Measurements from ENCODE around the gene BABAM2. TPM values are rescaled to one million over a fixed set of nuclear protein-coding genes. Genes with fewer than 3 reads are reported as not detected.

Gene BABAM2
- total and polyA plus RNA-seq, 9 of the 15 experiments (the other 6 are each of a cell fraction or from before 2014, with no cell fraction given), result 10.9 to 37.4 (median 25.6) TPM

DNA sequence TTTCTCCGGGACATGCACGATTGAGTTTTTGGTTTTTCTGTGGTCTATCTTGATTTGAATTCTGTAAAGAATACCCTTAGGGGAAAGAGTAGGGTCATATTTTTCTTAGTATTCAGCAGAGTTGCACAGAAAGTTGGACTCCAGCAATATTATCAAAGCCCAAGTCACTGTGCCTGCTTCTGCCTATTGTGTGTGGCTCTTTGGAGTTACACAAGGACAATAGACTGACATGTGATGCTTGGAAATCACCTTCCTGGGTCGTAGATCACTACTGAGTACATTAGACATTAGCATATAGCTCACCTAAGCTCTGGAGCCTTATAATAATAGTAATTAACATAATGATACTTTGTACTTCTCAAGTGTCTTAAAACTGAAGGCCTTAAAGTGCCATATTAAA lies 263.3 kb downstream of the BABAM2 start:
- TF ChIP-seq, protein P1, sequence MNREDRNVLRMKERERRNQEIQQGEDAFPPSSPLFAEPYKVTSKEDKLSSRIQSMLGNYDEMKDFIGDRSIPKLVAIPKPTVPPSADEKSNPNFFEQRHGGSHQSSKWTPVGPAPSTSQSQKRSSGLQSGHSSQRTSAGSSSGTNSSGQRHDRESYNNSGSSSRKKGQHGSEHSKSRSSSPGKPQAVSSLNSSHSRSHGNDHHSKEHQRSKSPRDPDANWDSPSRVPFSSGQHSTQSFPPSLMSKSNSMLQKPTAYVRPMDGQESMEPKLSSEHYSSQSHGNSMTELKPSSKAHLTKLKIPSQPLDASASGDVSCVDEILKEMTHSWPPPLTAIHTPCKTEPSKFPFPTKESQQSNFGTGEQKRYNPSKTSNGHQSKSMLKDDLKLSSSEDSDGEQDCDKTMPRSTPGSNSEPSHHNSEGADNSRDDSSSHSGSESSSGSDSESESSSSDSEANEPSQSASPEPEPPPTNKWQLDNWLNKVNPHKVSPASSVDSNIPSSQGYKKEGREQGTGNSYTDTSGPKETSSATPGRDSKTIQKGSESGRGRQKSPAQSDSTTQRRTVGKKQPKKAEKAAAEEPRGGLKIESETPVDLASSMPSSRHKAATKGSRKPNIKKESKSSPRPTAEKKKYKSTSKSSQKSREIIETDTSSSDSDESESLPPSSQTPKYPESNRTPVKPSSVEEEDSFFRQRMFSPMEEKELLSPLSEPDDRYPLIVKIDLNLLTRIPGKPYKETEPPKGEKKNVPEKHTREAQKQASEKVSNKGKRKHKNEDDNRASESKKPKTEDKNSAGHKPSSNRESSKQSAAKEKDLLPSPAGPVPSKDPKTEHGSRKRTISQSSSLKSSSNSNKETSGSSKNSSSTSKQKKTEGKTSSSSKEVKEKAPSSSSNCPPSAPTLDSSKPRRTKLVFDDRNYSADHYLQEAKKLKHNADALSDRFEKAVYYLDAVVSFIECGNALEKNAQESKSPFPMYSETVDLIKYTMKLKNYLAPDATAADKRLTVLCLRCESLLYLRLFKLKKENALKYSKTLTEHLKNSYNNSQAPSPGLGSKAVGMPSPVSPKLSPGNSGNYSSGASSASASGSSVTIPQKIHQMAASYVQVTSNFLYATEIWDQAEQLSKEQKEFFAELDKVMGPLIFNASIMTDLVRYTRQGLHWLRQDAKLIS (CRISPR knock-in tag; IDR thresholded peaks at IDR 0.05), result no peak
- TF ChIP-seq ZNF184 (CRISPR knock-in tag; IDR thresholded peaks at IDR 0.05), result no peak
- TF ChIP-seq MEF2D (tag; conservative IDR thresholded peaks at IDR 0.05; ENCODE audit: low read depth), result no peak
- no peak for TF ChIP-seq CBX5 (IDR thresholded peaks at IDR 0.05; ENCODE audit: borderline replicate concordance, low read depth)
- TF ChIP-seq MCM5 (IDR thresholded peaks at IDR 0.05; ENCODE audit: low read depth), result no peak
- TF ChIP-seq SREBF2 (CRISPR knock-in tag; IDR thresholded peaks at IDR 0.05), result no peak
- no peak for TF ChIP-seq ZBED1 (IDR thresholded peaks at IDR 0.05)
- no peak for TF ChIP-seq KDM4B (IDR thresholded peaks at IDR 0.05; ENCODE audit: borderline replicate concordance in 2 of 2, low read depth in 1 of 2)
- TF ChIP-seq, protein P2, sequence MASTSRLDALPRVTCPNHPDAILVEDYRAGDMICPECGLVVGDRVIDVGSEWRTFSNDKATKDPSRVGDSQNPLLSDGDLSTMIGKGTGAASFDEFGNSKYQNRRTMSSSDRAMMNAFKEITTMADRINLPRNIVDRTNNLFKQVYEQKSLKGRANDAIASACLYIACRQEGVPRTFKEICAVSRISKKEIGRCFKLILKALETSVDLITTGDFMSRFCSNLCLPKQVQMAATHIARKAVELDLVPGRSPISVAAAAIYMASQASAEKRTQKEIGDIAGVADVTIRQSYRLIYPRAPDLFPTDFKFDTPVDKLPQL (IDR thresholded peaks at IDR 0.05; ENCODE audit: extremely low read depth, insufficient read length), result no peak
- no peak overlapping the region for H3K4me2 ChIP-seq (ENCODE audit: insufficient read depth, low read length)
- H3K4me3 ChIP-seq, result no peak overlapping the region
- CTCF ChIA-PET (ENCODE audit: low intra/inter-chr PET ratio), result no interaction called here
- no peaks in the 10 kb centered on the region for H3K9me1 ChIP-seq (ENCODE audit: control insufficient read depth, insufficient read depth, low read length)
- H3K27me3 ChIP-seq (ENCODE audit: control insufficient read depth in 2 of 2, insufficient read depth in 2 of 2, low read length in 2 of 2), result no peaks in the 10 kb centered on the region
- no peak overlapping the region for H3K9ac ChIP-seq (ENCODE audit: insufficient read depth in 1 of 2, low read depth in 2 of 2, low read length in 2 of 2)
- POLR2A ChIA-PET, result interaction anchor here (0.7 kb wide), 1 partner anchor 272 kb away, joined by 3 read pairs; no protein-coding TSS in a partner anchor
- BruUV-seq (replicated peaks), result no TSS peak
- H3K9me3 ChIP-seq (replicated peaks; ENCODE audit: control insufficient read depth, insufficient read depth, low read depth, low read length), result peaks cover 10% of the 10 kb centered on the region; the same call in 1 of the 2 replicates
- in situ Hi-C loops (cut with MboI) (no loop called here), intact Hi-C loops (cut with micrococcal nuclease) (no loop called here)
- H3K4me1 ChIP-seq (replicated peaks in 1 of 2; ENCODE audit: control insufficient read depth in 2 of 2, insufficient read depth in 2 of 2, low read length in 2 of 2), result no peaks in the 10 kb centered on the region
- H3K79me2 ChIP-seq (ENCODE audit: control insufficient read depth, insufficient read depth, low read length), result no peaks in the 10 kb centered on the region
- 31% methylated on average over 3 of the region's 3 CpGs for WGBS (ENCODE audit: insufficient coverage, low coverage, missing lambda C conversion rate)
- H2AFZ ChIP-seq (ENCODE audit: low read depth, low read length), result no peak overlapping the region
- DNase-seq (ENCODE audit: extremely low read depth in 1 of 4, low spot score in 3 of 4), result no peak
- ATAC-seq, result no peak
- H3K36me3 ChIP-seq (ENCODE audit: control insufficient read depth, insufficient read depth, low read length), result no peaks in the 10 kb centered on the region
- FAIRE-seq, result no peak
- H4K20me1 ChIP-seq (replicated peaks; ENCODE audit: control insufficient read depth, insufficient read depth, low read length), result no peaks in the 10 kb centered on the region
- no peak overlapping the region for H3K27ac ChIP-seq (ENCODE audit: extremely low read depth, low read depth, low read length)
